ENCODE measurements around the gene EGFL7.

The EGFL7 gene

DNA sequence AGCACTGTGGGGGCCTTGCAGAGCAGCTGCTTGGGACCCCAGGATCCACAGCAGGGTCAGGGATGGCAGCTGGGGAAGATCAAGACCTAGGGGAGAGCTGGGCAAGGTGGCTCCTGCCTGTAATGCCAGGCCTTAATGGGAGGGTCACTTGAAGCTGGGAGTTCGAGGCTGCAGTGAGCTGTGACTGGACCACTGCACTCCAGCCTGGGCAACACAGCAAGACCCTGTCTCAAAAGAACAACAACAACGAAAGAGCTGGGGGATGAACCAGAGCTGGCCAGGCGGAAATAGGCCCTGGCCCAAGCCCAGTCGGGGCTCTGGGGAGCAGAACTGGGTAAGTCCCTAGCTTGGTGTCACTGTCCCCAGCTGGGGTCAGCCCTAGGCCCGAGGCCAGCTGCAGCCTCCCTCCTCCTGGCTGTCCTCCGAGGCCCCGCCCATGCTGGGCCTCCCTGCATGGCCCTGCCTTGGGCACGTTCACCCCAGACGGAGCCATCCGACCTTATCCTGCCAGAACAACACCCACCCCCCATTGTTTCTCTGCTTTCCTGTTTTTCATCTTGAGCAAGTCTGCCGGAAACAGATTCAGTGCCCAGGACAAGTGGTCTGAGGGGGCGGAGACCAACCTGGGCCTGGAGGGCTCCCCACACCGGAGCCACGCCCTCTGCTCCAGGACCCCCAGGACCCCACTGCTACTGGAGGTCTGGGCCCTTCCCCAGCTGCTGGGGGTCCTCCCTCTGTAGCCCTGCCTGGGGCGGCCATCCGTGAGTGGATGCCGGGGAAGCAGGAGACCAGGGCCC lies 51.6 kb downstream of the EGFL7 start:
- TF ChIP-seq, protein P1, sequence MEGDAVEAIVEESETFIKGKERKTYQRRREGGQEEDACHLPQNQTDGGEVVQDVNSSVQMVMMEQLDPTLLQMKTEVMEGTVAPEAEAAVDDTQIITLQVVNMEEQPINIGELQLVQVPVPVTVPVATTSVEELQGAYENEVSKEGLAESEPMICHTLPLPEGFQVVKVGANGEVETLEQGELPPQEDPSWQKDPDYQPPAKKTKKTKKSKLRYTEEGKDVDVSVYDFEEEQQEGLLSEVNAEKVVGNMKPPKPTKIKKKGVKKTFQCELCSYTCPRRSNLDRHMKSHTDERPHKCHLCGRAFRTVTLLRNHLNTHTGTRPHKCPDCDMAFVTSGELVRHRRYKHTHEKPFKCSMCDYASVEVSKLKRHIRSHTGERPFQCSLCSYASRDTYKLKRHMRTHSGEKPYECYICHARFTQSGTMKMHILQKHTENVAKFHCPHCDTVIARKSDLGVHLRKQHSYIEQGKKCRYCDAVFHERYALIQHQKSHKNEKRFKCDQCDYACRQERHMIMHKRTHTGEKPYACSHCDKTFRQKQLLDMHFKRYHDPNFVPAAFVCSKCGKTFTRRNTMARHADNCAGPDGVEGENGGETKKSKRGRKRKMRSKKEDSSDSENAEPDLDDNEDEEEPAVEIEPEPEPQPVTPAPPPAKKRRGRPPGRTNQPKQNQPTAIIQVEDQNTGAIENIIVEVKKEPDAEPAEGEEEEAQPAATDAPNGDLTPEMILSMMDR (IDR thresholded peaks at IDR 0.05; ENCODE audit: low read depth, low read length, missing control alignments), result no peak
- in situ Hi-C loops (cut with HindIII; ENCODE audit: low sequenced_read_pairs), result loop anchor here (5.0 kb wide), 1 partner anchor 53 kb away; no protein-coding TSS in a partner anchor
- no peak for DNase-seq (ENCODE audit: low read depth)
- H3K4me3 ChIP-seq (ENCODE audit: low read depth, low read length), result no peak overlapping the region

DNA sequence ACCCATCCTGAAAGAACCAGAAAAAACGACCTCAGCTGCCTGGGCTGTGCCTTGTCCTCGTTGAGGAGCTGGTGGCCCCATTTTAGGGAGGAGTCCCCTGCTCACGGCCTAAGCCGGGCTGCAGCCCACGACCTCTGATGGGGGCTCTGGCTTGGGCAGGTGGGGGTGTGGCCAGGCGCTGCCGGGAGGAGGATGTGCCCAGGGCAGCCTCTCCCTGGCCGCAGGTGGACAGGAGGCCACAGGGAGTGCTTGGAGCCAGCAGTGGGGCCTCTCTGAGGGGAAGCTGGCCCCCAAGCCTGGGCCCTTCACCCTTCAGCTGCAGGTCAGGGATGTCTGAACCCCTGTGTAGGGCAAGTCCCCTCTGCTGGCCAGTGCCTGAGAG lies 52.2 kb downstream of the EGFL7 start:
- no peak for DNase-seq (ENCODE audit: low read depth)
- TF ChIP-seq, protein P1 (IDR thresholded peaks at IDR 0.05; ENCODE audit: low read depth, low read length, missing control alignments), result no peak
- no peak overlapping the region for H3K4me3 ChIP-seq (ENCODE audit: low read depth, low read length)
- in situ Hi-C loops (cut with HindIII; ENCODE audit: low sequenced_read_pairs), result loop anchor here (5.0 kb wide), 1 partner anchor 52 kb away; no protein-coding TSS in a partner anchor

DNA sequence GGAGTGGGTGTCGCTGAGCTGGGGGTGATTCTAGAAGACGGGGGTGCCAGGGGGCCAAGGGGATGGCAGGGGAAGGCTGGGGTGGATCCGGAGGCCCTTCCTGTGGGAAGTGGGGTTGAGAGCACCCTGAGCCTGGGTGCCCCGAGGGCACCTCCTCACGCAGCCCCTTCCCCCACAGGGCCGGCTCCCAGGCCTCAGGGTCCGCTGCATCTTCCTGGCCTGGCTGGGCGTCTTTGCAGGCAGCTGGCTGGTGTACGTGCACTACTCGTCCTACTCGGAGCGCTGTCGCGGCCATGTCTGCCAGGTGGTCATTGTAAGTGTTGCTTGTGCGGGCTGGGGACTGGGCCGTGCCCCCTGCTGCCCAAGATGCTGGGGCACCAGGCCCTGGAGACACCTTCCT lies 54.7 kb downstream of the EGFL7 start:
- DNase-seq (ENCODE audit: low read depth), result no peak
- no peak overlapping the region for H3K4me3 ChIP-seq (ENCODE audit: low read depth, low read length)
- in situ Hi-C loops (cut with HindIII; ENCODE audit: low sequenced_read_pairs), result no loop called here
- TF ChIP-seq, protein P1 (IDR thresholded peaks at IDR 0.05; ENCODE audit: low read depth, low read length, missing control alignments), result no peak

DNA sequence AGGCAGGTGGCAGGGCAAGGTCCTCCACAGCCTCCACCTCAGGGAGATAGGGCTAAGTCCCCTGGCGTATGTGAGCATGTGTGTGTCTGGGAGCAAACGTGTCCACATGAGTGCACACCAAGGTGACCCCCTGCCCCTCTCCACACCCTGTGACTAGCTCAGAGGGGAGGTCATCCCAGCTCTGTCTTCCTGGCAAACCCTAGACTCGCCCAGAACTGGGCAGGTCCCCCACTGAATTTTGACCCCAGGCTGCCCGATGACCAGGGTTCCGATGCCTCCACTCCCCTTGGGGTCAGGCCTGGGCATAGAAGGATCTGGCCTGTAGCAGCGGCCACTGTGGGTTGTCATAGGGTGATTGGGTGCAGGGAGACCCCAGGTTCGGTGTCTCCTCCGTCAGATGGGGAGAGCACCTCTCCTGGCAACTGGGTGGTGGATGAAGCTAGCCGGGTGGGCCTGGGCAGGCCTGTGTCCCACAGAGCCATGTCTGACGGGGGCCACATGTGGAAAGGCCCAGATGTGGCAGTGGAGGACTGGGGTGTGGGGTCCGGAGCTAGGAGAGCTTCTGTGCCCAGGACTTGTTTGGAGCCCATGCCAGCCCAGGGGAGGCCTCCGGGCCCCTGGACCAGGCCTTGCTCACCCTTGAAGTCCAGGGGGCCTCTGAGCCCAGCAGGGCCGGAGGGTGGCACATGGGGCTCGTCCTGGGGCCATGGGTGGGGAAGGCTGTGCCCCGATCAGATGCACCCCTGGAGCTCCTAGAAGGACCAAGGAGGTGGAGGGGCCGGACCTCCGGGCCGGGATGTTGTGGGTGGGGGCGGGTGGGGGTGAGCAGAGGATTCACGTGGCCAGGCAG lies 55.9 kb downstream of the EGFL7 start:
- TF ChIP-seq, protein P1 (IDR thresholded peaks at IDR 0.05; ENCODE audit: low read depth, low read length, missing control alignments), result no peak
- in situ Hi-C loops (cut with HindIII; ENCODE audit: low sequenced_read_pairs), result no loop called here
- no peak overlapping the region for H3K4me3 ChIP-seq (ENCODE audit: low read depth, low read length)
- DNase-seq (ENCODE audit: low read depth), result no peak

DNA sequence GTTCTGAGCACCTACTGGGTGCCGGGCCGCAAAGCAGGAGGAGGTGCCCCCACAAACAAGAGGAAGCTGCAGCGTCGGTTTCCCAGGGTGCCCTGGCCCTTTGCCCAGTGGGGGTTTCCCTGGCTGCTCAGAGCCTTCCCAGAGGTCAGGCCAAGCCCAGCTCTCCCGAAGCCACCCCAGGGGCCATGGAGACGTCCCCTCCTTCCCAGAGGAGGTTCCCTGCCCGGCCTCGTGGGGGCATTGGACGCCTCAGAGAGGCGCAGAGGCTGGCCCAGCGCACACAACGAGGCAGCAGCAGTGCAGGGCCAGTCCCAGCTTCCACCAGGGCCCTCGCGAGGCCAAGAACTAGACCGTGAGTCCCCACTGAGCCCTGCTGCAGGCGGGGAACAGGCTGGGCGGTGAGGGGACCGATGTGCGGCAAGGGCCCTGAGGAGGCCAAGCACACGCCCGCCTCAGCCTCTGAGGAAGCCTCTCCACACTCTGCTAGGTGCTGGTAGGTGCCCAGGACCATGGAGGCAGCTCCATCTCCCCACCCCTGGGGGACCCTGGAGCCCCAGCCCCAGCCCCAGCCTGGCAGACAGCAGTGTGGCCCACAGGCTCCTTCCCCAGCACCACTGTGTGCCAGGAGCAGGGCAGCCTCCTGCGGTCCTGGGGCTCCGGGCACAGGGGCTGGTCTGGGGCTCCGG lies 56.6 kb downstream of the EGFL7 start:
- no peak overlapping the region for H3K4me3 ChIP-seq (ENCODE audit: low read depth, low read length)
- TF ChIP-seq, protein P1 (IDR thresholded peaks at IDR 0.05; ENCODE audit: low read depth, low read length, missing control alignments), result no peak
- in situ Hi-C loops (cut with HindIII; ENCODE audit: low sequenced_read_pairs), result no loop called here
- no peak for DNase-seq (ENCODE audit: low read depth)

DNA sequence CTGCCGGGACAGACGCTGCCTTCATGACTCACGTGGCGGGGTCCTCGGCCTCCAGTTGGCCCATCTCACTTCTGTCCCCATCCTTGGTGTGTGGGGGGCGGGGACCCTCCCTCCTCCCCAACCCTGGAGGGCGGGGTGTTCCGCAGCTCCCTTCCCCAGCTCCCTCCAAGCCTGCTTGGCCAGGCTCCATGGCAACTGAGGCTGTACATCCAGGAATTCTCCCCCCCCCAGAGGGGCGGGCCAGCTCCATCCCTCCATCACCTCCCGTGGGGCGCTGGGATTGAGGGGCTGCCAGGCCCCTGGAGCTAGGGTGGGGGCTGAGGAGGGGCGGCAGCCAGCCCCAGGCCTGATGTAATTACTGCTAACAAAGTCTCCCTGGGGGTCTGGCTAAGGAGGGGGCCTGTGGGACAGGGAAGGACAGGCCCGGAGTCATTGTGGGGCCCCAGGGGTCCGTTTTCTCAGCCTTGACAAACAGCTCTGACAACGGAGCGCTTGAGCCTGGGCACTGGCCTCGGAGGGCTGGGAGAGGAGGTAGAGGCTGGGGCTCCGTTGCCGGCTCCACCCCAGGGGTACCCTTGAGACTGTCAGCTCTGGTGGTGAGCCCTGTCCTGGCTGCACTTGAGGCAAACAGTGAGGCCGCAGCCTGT lies 57.7 kb downstream of the EGFL7 start:
- in situ Hi-C loops (cut with HindIII; ENCODE audit: low sequenced_read_pairs), result no loop called here
- TF ChIP-seq, protein P1 (IDR thresholded peaks at IDR 0.05; ENCODE audit: low read depth, low read length, missing control alignments), result no peak
- no peak for DNase-seq (ENCODE audit: low read depth)
- H3K4me3 ChIP-seq (ENCODE audit: low read depth, low read length), result no peak overlapping the region

Data from astrocyte of the cerebellum (primary cell).